Activated CD8-positive, alpha-beta memory T cell treated with anti-CD3 and anti-CD28 coated beads for 24 hours (primary cell): ENCODE data around the gene OR2T11.
"Not testable (repeated sequence)": the region's sequence is repeated elsewhere in the genome, so short reads cannot be mapped to it uniquely, and the experiment has no call there.

ENCODE experiments used
- DNase-seq: peaks from one replicate; pipeline ENCODE4 v3.0.0-alpha.2; 2020

OR2T11 gene, protein sequence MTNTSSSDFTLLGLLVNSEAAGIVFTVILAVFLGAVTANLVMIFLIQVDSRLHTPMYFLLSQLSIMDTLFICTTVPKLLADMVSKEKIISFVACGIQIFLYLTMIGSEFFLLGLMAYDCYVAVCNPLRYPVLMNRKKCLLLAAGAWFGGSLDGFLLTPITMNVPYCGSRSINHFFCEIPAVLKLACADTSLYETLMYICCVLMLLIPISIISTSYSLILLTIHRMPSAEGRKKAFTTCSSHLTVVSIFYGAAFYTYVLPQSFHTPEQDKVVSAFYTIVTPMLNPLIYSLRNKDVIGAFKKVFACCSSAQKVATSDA

DNA sequence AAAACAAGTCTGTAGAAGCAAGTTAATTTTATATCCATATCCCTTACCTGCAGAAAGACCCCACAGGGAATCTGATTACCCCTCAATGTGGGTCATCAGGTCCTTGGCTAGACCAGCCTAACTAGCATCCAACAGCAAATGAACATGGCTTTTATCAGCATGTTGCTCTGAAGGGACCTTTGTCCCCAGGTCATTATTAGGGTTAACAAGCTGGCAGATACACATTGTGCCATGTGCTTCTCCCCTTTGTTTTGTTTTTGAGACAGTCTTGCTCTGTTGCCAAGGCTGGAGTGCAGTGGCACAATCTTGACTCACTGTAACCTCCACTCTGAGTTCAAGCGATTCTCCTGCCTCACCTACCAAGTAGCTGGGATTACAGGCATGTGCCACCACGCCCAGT, at the start of gene OR2T11:
Gene OR2T11, minus strand, starts transcription at position 101 of the 400 bp plus-strand sequence. CDS start 7,963 bp downstream, outside the sequence.
- not testable (repeated sequence) for DNase-seq

DNA sequence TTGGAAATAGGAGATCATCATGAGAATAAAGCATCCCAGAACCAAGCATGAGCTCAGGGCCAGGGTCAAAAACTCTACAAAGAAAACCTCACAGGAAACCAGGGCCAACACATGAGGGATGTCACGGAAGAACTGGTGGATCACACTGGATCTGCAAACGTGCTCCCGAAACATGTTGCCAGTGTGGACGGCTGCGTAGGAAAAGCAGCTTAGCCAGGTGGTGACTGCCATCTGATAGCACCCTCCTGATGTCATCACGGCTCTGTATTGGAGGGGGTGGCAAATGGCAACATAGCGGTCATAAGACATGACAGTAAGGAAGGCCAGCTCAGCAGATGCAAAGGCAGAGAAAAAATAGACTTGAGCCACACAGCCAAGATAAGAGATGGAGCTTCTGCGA, 46.8 kb upstream of the OR2T11 start:
- no peak for DNase-seq

DNA sequence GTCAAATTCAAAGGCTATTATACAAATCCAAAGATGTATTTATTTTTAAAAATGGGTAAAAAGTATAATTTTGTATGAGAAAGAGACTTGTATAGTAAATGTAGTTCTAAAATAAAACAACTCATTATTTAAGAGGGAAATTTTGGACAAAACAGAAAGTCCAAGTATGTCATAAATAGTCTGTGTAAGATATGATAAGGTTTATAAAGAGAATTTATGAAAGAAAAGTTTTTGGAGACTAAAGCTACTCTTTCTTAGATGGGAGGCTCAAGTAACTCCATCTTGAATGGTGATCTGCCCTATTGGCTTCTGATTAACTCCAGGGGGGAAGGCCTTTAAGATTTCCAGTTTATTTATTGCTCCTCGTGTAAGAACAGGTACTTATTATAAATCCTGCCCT, 35.1 kb upstream of the OR2T11 start:
- DNase-seq: no peak

DNA sequence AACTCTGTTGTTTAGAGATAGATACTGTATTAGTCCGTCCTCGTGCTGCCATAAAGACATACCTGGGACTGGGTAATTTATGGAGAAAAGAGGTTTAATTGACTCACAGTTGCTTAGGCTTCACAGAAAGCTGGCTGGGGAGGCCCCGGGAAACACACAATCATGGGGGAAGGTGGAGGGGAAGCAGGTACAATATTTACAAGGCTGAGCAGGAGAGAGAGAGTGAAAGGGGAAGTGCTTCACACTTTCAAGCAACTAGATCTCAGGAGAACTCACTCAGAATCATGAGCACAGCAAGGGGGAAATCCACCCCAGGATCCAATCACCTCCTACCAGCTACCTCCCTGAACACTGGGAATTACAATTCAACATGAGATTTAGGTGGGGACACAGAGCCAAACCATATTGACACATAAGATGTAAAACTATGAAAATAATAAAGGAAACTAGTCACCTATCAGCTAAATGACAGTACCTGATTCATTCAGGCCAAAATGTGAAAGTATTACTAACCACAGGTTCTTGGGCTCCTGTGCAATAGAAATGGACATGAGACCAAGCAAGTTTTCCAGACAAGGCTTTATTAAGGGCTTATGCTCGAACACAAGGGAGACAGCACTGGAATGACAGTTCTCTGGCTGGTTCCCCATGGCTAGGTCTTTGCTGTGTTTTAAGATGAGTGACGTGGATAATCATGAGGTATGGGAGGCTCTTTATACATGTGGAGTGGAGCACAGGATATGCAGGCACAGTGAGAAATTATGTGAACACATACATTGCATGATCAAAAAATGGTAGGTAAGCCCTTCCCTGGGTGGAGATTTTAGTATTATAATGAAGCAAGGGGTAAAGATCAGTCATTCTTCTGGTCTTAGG, 28.8 kb upstream of the OR2T11 start:
- DNase-seq: not testable (repeated sequence)

DNA sequence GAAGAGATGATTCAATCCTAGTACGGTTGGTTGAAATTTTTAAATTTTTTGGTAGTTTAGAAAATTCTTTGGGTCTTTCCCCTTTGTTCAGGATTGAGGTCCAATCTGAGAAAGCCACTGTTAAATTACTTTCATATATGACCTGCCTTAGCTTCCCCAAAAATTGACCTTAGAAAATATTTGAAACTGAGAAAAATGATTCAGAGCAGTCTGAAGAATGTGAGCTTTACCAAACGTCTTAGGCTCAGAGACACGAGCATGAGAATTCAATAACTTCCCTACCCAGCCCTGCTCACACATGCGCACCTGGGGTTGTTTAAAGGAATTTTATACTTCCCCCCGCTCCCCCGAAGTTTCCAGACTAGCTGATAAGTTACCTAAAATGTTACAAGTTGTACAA, 21.9 kb upstream of the OR2T11 start:
- not testable (repeated sequence) for DNase-seq

DNA sequence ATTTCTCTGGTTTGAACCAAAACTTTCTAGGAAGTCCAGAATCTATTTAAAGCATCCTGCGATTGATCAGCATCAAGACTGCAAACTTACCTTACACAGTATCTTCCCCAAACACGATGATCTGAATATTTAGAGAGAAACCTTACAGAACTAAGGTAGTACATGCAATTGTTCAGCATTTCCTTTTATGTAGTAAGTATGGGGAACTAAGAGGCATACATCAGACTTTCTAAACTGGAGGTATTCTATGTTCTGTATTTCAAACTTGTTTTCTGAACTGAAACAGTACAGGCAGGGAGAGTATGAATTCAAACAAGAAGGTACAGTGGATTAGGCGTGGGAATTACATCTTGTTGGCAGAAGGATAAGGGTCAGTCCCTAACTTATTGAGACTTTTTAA, 20.5 kb upstream of the OR2T11 start, which contains the start of gene OR2T27:
Gene OR2T27, minus strand, starts transcription at position 175 of the 400 bp plus-strand sequence. CDS start 4,644 bp downstream, outside the sequence.
- DNase-seq: not testable (repeated sequence)

DNA sequence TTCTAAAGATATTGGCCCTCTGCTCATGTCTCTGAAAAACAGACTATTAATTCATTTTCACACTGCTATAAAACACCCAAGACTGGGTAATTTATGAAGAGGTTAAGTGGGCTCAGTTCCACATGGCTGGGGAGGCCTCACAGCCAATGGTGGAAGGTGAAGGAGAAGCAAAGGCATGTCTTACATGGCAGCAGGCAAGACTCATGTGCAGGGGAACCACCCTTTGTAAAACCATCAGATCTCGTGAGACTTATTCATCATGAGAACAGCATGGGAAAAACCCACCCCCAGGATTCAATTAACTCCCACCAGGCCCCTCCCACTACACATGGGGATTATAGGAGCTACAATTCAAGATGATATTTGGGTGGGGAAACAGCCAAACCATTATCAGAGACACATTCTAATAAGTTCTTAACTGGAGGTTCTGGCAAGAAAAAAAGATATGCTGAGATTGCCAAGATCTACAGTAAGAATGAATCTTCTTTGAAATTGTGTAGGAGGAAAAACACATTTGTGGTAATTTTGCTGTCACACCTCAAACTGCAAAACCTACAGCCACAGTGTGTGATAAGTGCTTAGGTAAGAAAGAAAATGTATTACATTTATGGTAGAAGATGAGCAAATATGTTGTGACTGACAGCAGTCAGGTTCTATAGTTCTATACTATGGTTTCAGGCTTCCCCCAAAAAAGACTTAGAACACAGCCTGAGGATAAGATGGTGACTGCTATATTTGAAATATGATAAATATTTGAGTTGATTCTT, 14.1 kb upstream of the OR2T11 start:
- DNase-seq: not testable (repeated sequence)

DNA sequence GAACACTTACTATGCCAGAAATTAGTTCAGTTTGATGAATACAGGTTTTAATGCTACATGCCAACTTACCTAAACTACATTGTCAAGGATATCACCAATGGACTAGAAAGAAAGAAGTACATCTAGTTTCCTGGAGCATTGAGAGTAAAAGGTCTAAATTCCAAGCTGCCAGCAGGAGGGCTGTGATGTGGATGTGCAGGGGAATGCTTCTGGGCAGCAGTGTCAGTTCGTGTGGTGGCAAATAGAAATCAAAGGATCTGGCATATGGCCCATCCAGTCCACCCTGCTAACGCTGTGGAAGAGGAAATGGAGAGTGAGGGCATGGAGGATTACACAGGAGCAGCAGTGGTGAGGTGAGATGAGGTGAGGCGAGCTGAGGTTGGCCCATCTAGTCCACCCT, 10.3 kb upstream of the OR2T11 start, which contains the start of gene OR2T35:
Gene OR2T35, minus strand, starts transcription at position 101 of the 400 bp plus-strand sequence. CDS start 6,020 bp downstream, outside the sequence.
- DNase-seq: not testable (repeated sequence)

DNA sequence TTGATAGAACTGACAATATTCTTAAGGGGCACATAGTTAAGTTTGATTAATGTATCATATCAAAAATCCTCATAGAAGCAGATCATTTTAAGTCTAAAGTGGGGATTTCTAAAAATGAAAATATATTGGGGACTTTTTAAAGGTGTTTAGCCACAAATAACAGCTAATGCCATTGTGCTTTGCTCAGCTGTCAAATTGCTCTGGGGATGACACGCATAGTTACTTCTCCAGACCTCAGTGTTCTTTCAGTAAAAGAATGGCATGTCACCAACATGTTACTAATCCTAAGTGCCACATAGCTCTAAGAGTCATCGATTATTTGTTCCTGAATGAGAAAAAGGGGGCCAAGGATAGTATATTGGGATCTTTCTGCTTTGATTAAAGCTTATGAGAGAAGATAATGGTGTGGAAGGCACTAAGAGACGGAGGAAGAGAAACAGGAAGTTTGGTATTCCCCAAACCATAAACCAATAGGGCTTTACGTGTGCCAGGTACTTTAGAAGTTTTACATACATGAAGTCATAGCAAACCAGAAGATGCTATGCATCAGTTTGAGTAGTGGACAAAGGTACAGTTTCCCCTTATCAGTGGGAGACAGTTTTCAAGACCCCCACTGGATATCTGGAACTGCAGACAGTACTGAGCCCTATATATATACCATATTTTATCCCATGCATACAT, 8.2 kb upstream of the OR2T11 start:
- not testable (repeated sequence) for DNase-seq

DNA sequence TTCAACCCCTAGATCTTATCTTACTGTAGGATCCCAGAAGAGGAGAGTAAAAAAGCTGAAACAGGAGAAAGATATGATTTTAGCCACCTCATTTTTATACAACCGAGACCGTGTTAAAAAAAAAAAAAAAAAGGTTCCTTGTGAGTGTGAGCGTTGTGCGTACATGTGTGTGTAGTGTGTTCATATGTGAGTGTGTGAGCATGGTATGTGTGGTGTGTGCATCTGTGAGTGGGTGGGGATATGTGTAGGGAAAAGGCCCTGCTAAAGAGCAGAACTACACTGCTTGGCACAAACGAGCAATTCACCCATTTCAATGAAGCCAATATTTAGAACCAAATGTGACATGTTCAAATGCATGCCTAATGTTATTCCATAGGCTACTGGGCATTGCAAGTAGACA, 6.7 kb upstream of the OR2T11 start:
- not testable (repeated sequence) for DNase-seq

DNA sequence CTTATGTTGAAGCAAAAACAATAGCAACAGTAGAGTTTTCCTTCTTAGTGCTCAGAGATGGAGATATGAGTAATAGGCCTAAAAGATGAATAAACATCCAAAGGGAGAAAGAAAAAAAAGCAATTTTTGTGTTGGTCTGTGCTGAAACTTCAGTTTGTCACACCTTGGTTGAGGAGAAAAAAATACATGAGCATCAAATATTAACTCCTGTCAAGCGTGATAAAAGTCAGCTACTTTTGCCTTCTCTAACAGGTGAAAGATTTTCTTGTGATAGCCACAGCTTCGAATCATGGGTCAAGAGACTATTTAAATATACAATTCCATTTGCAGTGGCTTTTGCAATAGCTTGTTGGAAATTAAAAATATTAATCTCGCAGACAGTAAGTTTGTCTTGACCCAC, 6.0 kb upstream of the OR2T11 start:
- not testable (repeated sequence) for DNase-seq

DNA sequence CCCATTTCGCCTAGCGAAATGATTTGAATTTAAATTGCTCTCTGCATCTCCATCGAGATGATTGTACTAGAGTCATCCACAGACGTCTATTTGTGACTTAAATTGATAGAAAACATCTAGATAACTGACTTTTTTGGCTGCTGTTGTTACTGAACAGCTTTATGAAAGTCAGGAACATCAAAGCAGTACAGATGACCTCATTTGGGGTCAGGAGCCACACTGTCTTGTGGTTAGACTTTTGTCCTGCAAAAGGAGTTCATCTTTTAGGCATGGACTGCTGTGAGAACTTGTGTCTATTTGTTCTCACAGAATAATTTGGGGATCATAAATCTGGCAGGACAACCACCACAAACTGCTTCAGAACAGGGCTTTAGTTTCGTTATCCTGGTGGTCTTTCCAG, 4.8 kb upstream of the OR2T11 start:
- DNase-seq: not testable (repeated sequence)

DNA sequence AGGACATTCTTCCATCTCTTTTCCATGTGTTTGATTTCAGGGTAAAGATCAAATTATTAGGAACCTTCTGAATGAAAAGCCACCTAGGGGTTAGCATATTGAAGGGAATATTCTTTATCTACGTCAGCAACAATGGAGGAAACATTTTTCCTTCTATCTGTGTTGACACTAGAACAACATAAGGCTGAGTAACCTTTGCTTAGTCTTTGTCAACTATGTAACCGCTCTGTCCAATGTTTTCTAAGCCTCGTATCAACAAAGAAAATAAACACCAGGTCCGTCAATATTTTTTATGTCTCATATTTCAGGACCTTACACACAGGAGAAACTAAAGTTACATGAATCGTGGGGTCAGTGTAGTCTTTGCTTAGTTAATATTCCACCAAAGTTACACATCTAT, 1.7 kb upstream of the OR2T11 start:
- not testable (repeated sequence) for DNase-seq

DNA sequence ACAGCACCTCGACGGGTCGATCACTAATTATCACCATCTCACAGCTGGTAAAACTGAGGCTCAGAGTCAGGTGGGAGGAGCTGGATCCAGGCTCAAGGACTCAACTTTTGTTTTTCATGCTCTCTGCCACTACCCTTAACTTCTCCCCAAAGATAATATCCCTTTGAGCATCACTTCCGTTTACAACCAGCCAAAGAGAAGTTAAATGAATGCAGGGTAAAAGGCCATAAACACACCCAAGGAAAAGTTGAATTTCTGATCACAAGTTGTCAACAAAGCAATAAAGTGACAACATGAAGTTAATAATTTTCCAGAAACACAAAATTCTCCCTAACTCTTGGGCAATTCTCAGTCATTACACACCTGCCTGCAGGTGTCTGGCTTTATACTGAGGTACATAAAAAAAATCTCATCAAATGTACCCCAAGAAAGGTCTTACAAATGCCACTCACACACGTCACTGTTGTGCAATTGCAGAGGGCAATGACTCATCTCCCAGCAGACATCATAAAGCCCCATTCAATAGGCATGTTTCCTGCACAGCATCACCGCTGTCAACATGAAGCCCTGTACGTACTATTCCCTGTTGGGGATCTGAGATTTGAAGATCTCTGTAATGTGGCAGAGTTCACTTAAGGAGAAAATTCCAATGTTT, 3.4 kb downstream of the OR2T11 start:
- DNase-seq: no peak

DNA sequence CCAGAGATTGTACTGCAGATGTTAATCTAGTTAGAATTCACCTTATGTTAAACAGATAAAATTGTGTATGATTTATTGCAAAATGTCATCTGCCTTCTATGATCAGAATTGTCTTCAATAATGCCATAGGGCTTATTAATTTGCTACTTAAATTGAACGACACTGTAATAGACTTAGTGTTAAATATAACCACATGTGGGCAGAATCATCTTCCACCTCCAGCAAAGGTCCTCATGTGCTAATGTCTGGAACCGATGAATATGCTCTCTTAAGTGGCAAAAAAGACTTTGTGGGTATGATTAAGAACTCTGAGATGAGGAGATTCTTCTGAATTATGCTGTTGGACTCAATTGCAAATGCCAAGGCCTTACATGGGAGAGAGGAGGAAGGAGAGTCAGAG, 4.3 kb downstream of the OR2T11 start:
- no peak for DNase-seq

DNA sequence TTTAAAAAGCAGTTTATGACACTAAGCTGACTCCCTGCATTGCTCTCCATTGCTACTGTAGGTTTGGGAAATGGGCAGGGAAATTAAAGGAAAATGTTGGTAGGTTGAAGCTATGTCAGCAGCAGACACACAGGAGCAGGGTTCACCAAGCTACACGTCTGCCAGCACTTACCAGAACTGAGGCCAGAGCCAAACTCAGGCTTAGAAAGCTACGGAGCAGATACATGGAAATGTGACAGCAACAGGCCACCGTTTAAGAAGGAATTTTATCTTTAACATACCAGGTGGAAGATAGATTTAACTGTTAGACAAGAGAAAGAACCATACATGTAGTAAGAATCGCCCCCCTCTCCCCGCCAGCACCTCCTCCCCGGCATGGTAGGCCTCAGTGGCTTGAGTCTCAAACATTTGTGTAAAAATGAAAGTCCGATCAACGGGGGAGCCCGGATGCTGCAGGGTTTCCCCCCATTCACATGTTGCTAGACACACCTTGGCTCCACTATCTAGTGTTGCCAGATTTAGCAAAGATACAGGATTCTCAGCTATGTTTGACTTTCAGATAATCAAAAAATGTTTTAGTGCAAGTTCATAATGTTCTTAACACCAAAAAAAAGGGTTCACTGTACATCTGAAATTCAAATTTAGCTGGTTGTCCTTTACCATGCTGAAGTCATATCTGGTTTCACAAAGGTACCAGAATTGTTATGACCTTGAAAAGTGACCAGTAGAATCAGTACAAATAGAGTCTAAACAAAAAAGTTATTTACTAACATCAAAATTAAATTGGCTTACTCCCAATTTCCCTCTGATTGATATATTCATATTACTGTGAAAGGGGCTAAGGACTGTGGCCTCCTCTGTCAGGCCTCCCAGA, 6.7 kb downstream of the OR2T11 start:
- no peak for DNase-seq

DNA sequence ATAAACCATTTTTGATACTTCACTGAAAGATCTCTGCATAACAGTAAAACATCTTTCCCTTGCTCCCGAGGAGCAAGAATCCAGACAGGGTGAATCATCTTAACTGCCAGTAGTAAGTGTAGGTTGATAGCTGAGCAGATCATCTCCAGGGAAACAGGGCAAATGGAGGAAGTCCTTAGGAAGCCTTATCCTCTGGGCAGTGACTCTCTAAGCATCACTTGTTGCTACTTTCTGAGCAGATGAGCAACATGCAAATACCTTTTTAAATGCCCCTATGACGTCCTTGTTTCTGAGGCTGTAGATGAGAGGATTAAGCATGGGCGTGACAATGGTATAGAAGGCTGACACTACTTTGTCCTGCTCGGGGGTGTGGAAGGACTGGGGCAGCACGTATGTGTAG, 8.9 kb downstream of the OR2T11 start:
- DNase-seq: no peak

DNA sequence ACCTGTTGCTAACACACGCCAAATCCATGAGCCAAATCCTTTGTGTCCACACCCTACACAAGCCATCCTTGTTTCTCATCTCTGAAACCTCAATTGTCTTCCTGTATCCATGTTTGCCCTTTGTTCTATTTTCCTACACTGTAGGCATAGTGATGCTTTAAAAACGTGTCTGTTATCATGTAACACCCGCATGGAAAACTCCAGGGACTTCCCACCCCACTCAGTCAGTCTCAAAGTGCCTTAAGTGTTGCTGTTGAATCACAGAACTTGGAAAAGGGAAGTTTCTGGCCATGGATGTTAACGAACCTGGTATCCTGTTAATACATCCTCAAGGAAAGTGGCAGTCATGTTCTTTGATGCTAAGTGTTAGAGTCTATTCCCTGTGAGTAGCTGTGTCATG, 9.7 kb downstream of the OR2T11 start:
- DNase-seq: no peak

DNA sequence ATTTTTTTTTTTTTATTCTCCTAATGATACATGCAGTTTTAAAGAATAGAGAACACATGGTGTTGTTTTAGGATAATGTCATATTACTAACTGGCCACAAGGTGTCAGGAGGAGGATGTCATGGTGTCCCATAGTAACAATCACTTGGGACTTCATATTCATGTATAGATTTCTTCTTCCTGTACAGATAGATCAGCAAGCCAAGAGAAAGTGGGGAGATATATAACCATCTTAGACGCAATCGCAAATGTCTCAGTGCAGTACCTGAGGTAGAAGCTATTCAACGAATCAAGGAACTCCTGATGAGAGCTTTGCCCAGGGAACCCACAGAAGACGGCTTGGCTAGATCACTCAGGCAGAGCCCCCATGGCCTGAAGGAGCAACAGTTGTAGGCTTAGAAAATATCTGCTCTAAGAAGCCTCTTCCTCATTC, 12.3 kb downstream of the OR2T11 start:
- DNase-seq: no peak

DNA sequence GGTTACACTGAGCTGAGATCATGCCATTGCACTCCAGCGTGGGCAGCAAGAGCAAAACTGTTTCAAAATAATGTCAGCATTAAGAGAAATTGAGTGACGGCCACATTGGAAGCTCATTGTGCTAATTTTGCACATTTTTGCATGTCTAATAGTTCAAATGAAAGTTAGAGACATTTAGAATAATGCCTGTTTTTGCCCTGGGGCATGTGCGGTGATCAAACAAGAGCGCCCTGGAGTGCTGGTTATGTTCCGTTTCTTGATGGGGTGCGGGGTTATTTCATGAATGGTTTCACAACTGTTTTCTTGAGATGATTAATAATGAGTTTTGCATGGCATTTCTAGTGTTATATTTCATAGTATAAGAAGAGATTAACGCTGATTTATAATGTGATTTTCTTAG, 13.1 kb downstream of the OR2T11 start:
- no peak for DNase-seq

DNA sequence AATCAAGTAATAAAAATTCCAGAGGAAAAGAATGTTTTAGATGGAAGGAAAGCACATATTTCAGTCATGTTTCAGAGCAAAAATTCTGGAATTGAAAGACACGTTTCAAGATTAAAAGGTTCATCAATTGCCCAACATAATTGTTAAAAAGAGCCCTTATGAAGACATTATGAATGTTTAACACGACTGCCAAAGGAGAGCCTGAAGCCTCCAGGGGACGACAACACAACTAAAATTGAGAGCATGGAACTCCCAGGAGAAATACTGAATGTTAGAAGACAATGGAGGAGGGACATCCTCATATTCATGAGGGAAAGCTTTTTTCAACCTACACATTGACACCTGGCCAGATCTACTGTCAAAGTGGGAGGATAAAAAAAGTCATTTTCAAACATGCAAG, 16.0 kb downstream of the OR2T11 start:
- DNase-seq: peak; percentile 72
